B cell (primary cell): ENCODE data around the gene DOCK8. TPM values are rescaled to one million over a fixed set of nuclear protein-coding genes. Genes with fewer than 3 reads are reported as not detected.

ENCODE experiments used
- ATAC-seq: fragments of 200-7000 bp; cut with Tn5 transposase; one replicate; pipeline ENCODE4 v1.10.0; 2021; ENCODE audit warnings: low read depth, mild to moderate bottlenecking, moderate number of reproducible peaks, moderate library complexity
- CTCF ChIA-PET: fragments of 350-600 bp; sonication (Branson Sonifier 250); formaldehyde crosslinking; loops from one replicate; lab custom pipeline; 2021; ENCODE audit warnings: antibody characterized with exemption, inconsistent platforms; lab: Charles Lee
- POLR2A ChIA-PET: fragments of 350-600 bp; sonication (Branson Sonifier 250); formaldehyde crosslinking; loops from one replicate; lab custom pipeline; 2021; ENCODE audit warnings: antibody characterized with exemption; lab: Charles Lee
- DNase-seq: peaks from one replicate; pipeline ENCODE4 v3.0.0; 2013
- H2AFZ ChIP-seq: 2 replicates; pipeline ENCODE4 v1.6.1; 2012; ENCODE audit warnings: mild to moderate bottlenecking, low read depth, low read length; ENCODE audit not compliant: insufficient read depth, poor library complexity, severe bottlenecking
- H3K27ac ChIP-seq, 2 donors: 1 replicate in 1 of 2; 2 replicates in 1 of 2; pipeline ENCODE4 v1.5.1; 2012 to 2013; ENCODE audit warnings: low read length in 2 of 2, mild to moderate bottlenecking in 2 of 2, moderate library complexity in 1 of 2
- H3K27me3 ChIP-seq, 4 experiments: fragments of 200-600 bp in 1 of 4; sonication (generic) in 1 of 4; replicated peaks in 1 of 4; 1 replicate in 2 of 4; 2 replicates in 2 of 4; pipeline versions ENCODE4 v1.6.1 to v1.7.0; 2013 to 2016; ENCODE audit warnings: low read length in 3 of 4, mild to moderate bottlenecking in 2 of 4, mixed read lengths in 1 of 4, moderate library complexity in 1 of 4; ENCODE audit not compliant: insufficient read depth in 4 of 4, control insufficient read depth in 3 of 4; ENCODE audit errors: control extremely low read depth in 1 of 4
- H3K36me3 ChIP-seq, 2 experiments: replicated peaks in 1 of 2; 1 replicate in 1 of 2; 2 replicates in 1 of 2; pipeline versions ENCODE4 v1.6.1 to v1.7.1; 2013; ENCODE audit warnings: low read length in 1 of 2; ENCODE audit not compliant: insufficient read depth in 2 of 2, control insufficient read depth in 1 of 2; ENCODE audit errors: control extremely low read depth in 1 of 2, extremely low read depth in 1 of 2
- H3K4me1 ChIP-seq, 2 donors: fragments of 200-600 bp in 1 of 2; sonication (generic) in 1 of 2; 1 replicate in 1 of 2; 2 replicates in 1 of 2; pipeline versions ENCODE4 v1.5.1 to v1.6.1; 2013 to 2017; ENCODE audit warnings: low read length in 2 of 2; ENCODE audit not compliant: control insufficient read depth in 2 of 2, insufficient read depth in 2 of 2
- H3K4me2 ChIP-seq: replicated peaks from 2 replicates; pipeline ENCODE3; 2012; ENCODE audit warnings: mild to moderate bottlenecking, low read depth, low read length; ENCODE audit not compliant: poor library complexity, severe bottlenecking
- H3K4me3 ChIP-seq, 5 experiments: fragments of 200-600 bp in 1 of 5; sonication (generic) in 1 of 5; 1 replicate in 3 of 5; 2 replicates in 2 of 5; pipeline versions ENCODE4 v1.5.1 to v1.7.0; 2011 to 2016; ENCODE audit warnings: low read length in 4 of 5, mild to moderate bottlenecking in 4 of 5, low read depth in 2 of 5, control low read depth in 1 of 5, moderate library complexity in 1 of 5; ENCODE audit not compliant: insufficient read depth in 1 of 5; ENCODE audit errors: control extremely low read depth in 1 of 5, extremely low read depth in 1 of 5
- H3K79me2 ChIP-seq: fragments of 200-600 bp; sonication (generic); one replicate; pipeline ENCODE4 v1.6.0; 2016; ENCODE audit warnings: low read length; ENCODE audit not compliant: control insufficient read depth, insufficient read depth
- H3K9ac ChIP-seq: fragments of 200-600 bp; sonication (generic); 2 replicates; pipeline ENCODE4 v1.6.1; 2017; ENCODE audit warnings: mild to moderate bottlenecking, low read length, moderate library complexity
- H3K9me3 ChIP-seq, 3 donors: one replicate each; pipeline versions ENCODE4 v1.6.1 to v1.7.1; 2013; ENCODE audit warnings: low read length in 2 of 3; ENCODE audit not compliant: control insufficient read depth in 2 of 3, insufficient read depth in 1 of 3; ENCODE audit errors: control extremely low read depth in 1 of 3
- H4K20me1 ChIP-seq: 2 replicates; pipeline ENCODE4 v1.6.0; 2012; ENCODE audit warnings: mild to moderate bottlenecking, low read length; ENCODE audit not compliant: insufficient read depth, control insufficient read depth, poor library complexity, severe bottlenecking
- H3K27ac Mint-ChIP-seq: one replicate; pipeline ENCODE4 v1.8.0; 2021; ENCODE audit warnings: mixed read lengths
- H3K27me3 Mint-ChIP-seq: one replicate; pipeline ENCODE4 v1.8.0; 2021; ENCODE audit warnings: mixed read lengths
- H3K4me1 Mint-ChIP-seq: one replicate; pipeline ENCODE4 v1.8.0; 2021; ENCODE audit warnings: mixed read lengths
- H3K4me3 Mint-ChIP-seq: one replicate; pipeline ENCODE4 v1.8.0; 2021; ENCODE audit warnings: mixed read lengths
- H3K9me3 Mint-ChIP-seq: one replicate; pipeline ENCODE4 v1.8.0; 2022; ENCODE audit warnings: mixed read lengths; ENCODE audit not compliant: insufficient read depth
- EZH2 ChIP-seq: IDR thresholded peaks from 2 replicates; pipeline ENCODE4 v1.6.1; 2012; ENCODE audit warnings: borderline replicate concordance, low read depth, mild to moderate bottlenecking, moderate library complexity, low read length; ENCODE audit not compliant: insufficient read depth, poor library complexity, severe bottlenecking
- WGBS: methylation state at CpG from one replicate; pipeline ENCODE4 v1.1.5; 2013; ENCODE audit warnings: missing lambda C conversion rate; ENCODE audit not compliant: insufficient coverage; 5-methylcytosine and 5-hydroxymethylcytosine counted together
- intact Hi-C: fragments of 100-400 bp; cut with micrococcal nuclease; formaldehyde crosslinking; loops from one replicate; pipeline ENCODE4 v1.10.0; 2022
- polyA plus RNA-seq: library from polyadenylated mRNA; depleted of rRNA; stranded (reverse); fragments of >200 nt; gene quantifications from 2 replicates; pipeline ENCODE4 v1.2.3, GENCODE V29; 2012
- total RNA-seq, 2 donors: library from RNA; stranded (reverse); fragments of 120-200 nt in 1 of 2; gene quantifications; 1 replicate in 1 of 2; 2 replicates in 1 of 2; pipeline versions ENCODE4 v1.2.3 to v1.2.4, GENCODE V29; 2013 to 2022
- TF ChIP-seq, protein P1 (sequence below): fragments of 200-600 bp; IDR thresholded peaks from one replicate; pipeline ENCODE4 v1.8.0; 2022; ENCODE audit warnings: antibody characterized with exemption, mild to moderate bottlenecking

The DOCK8 gene
- total and polyA plus RNA-seq, 2 donors (not counting 1 experiment from before 2014, with no cell fraction given), result 47.6 to 288 TPM

DNA sequence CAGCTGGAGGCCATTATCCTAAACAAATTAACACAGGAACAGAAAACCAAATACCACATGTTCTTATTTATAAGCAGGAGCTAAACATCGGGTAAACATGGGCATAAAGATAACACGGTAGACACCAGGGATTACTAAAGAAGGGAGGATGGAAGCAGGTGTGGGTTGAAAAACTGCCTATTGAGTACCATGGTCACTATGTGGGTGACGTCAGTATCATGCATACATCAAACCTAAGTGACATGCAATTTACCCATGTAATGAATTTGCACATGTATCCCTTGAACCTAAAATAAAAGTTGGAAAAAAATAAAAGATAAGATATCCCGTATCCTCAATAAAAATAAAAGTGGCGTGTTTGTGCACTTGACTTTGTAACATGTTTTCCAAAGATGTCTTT is 88.8 kb downstream of the DOCK8 start:
- Mint-ChIP-seq H3K4me3 (no peak overlapping the region), H3K4me1 (peaks cover 2% of the 10 kb centered on the region), H3K9me3 (no peaks in the 10 kb centered on the region), H3K27me3 (no peaks in the 10 kb centered on the region), H3K27ac (no peak overlapping the region)
- POLR2A ChIA-PET, result no interaction called here
- Histone ChIP-seq H3K36me3 (peaks cover 8 to 81% of the 10 kb centered on the region in 2 experiments), H2AFZ (no peak overlapping the region), H3K4me2 (no peak overlapping the region), H3K9me3 (no peaks in the 10 kb centered on the region), H4K20me1 (peaks cover 15% of the 10 kb centered on the region), H3K79me2 (peaks cover 83% of the 10 kb centered on the region), H3K4me1 (no peaks in the 10 kb centered on the region), H3K9ac (no peak overlapping the region), H3K27ac (no peak overlapping the region), H3K4me3 (no peak overlapping the region), H3K27me3 (no peaks in the 10 kb centered on the region)
- CTCF ChIA-PET, result no interaction called here
- DNase-seq, result no peak
- intact Hi-C loops, result no loop called here
- no peak for ATAC-seq
- no peak for TF ChIP-seq EZH2
- TF ChIP-seq, protein P1, sequence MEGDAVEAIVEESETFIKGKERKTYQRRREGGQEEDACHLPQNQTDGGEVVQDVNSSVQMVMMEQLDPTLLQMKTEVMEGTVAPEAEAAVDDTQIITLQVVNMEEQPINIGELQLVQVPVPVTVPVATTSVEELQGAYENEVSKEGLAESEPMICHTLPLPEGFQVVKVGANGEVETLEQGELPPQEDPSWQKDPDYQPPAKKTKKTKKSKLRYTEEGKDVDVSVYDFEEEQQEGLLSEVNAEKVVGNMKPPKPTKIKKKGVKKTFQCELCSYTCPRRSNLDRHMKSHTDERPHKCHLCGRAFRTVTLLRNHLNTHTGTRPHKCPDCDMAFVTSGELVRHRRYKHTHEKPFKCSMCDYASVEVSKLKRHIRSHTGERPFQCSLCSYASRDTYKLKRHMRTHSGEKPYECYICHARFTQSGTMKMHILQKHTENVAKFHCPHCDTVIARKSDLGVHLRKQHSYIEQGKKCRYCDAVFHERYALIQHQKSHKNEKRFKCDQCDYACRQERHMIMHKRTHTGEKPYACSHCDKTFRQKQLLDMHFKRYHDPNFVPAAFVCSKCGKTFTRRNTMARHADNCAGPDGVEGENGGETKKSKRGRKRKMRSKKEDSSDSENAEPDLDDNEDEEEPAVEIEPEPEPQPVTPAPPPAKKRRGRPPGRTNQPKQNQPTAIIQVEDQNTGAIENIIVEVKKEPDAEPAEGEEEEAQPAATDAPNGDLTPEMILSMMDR, result no peak
- no CpG with 5 or more reads among the region's 5 CpGs for WGBS

- WGBS, result no CpG with 5 or more reads among the region's 4 CpGs
- no peak overlapping the region for H3K27ac ChIP-seq
- H3K27me3 ChIP-seq, result no peaks in the 10 kb centered on the region
- DNase-seq, result no peak
- H3K4me2 ChIP-seq, result no peak overlapping the region
- Mint-ChIP-seq H3K4me1 (no peaks in the 10 kb centered on the region), H3K27me3 (no peaks in the 10 kb centered on the region), H3K27ac (no peak overlapping the region), H3K9me3 (no peaks in the 10 kb centered on the region), H3K4me3 (no peak overlapping the region)
- H3K4me1 ChIP-seq, result no peaks in the 10 kb centered on the region
- POLR2A ChIA-PET, result interaction anchor here (0.5 kb wide), 1 partner anchor 130 kb away, joined by 4 read pairs; no protein-coding TSS in a partner anchor
- no peak overlapping the region for H3K4me3 ChIP-seq
- no peak for ATAC-seq
- no peaks in the 10 kb centered on the region for H3K9me3 ChIP-seq
- H3K79me2 ChIP-seq, result peaks cover 77% of the 10 kb centered on the region
- H4K20me1 ChIP-seq, result peaks cover 15% of the 10 kb centered on the region
- H3K9ac ChIP-seq, result no peak overlapping the region
- CTCF ChIA-PET, result interaction anchor here (1.5 kb wide), 1 partner anchor 128 kb away, joined by 5 read pairs; no protein-coding TSS in a partner anchor
- H3K36me3 ChIP-seq, result peaks cover 8 to 81% of the 10 kb centered on the region in 2 experiments
- intact Hi-C loops, result no loop called here
- H2AFZ ChIP-seq, result no peak overlapping the region
- TF ChIP-seq, protein P1, result no peak
- no peak for TF ChIP-seq EZH2
Measured at GRCh38 chr9:304106-304505, 89.4 kb downstream of the DOCK8 start.
